Osteocyte (in vitro differentiated cells): ENCODE measurements around the gene LAD1. TPM values are rescaled to one million over a fixed set of nuclear protein-coding genes. Genes with fewer than 3 reads are reported as not detected.

Experiments used
- DNase-seq: peaks from one replicate; pipeline ENCODE4 v3.0.0; 2021; ENCODE audit warnings: mixed read lengths; ENCODE audit not compliant: unreplicated experiment; ENCODE audit errors: extremely low spot score
- H3K27ac Mint-ChIP-seq: one replicate; pipeline ENCODE4 v1.8.0; 2021; ENCODE audit warnings: mild to moderate bottlenecking, mixed read lengths; ENCODE audit not compliant: unreplicated experiment
- H3K27me3 Mint-ChIP-seq: one replicate; pipeline ENCODE4 v1.8.0; 2021; ENCODE audit warnings: mixed read lengths; ENCODE audit not compliant: unreplicated experiment
- H3K36me3 Mint-ChIP-seq: one replicate; pipeline ENCODE4 v1.8.0; 2021; ENCODE audit warnings: mixed read lengths; ENCODE audit not compliant: unreplicated experiment
- H3K4me1 Mint-ChIP-seq: one replicate; pipeline ENCODE4 v1.8.0; 2021; ENCODE audit warnings: mixed read lengths; ENCODE audit not compliant: unreplicated experiment
- H3K4me3 Mint-ChIP-seq: one replicate; pipeline ENCODE4 v1.8.0; 2021; ENCODE audit warnings: mild to moderate bottlenecking, moderate library complexity, mixed read lengths; ENCODE audit not compliant: unreplicated experiment
- H3K9me3 Mint-ChIP-seq: one replicate; pipeline ENCODE4 v1.8.0; 2021; ENCODE audit warnings: mixed read lengths; ENCODE audit not compliant: unreplicated experiment
- CTCF ChIP-seq: fragments of 200-600 bp; sonication (generic); IDR thresholded peaks from 2 replicates; pipeline ENCODE4 v1.5.0; 2021; ENCODE audit warnings: antibody characterized with exemption, mild to moderate bottlenecking, moderate library complexity
- total RNA-seq: library from RNA; stranded (reverse); gene quantifications from 2 replicates; pipeline ENCODE4 v1.2.1, GENCODE V29; 2021

The LAD1 gene
- total RNA-seq, 1 donor from 2014 or later = 0.16 TPM

GRCh38 chr1:201374364-201374763, 24.8 kb downstream of the LAD1 start:
- TF ChIP-seq CTCF = no peak
- H3K9me3 Mint-ChIP-seq = no peaks in the 10 kb centered on the region

GRCh38 chr1:201371792-201372191, 27.3 kb downstream of the LAD1 start:
- Mint-ChIP-seq H3K27ac (no peak overlapping the region), H3K36me3 (peaks cover 2% of the 10 kb centered on the region), H3K9me3 (no peaks in the 10 kb centered on the region), H3K4me1 (peaks cover 12% of the 10 kb centered on the region), H3K4me3 (no peak overlapping the region), H3K27me3 (peaks cover 67% of the 10 kb centered on the region)
- TF ChIP-seq CTCF = no peak
- DNase-seq = no peak

More at GRCh38 chr1:201374364-201374763, 24.8 kb downstream of the LAD1 start:
- Mint-ChIP-seq H3K27me3 (peaks cover 47% of the 10 kb centered on the region), H3K36me3 (no peaks in the 10 kb centered on the region), H3K27ac (no peak overlapping the region), H3K4me1 (peaks cover 18% of the 10 kb centered on the region), H3K4me3 (no peak overlapping the region)
- no peak for DNase-seq

- no peak for TF ChIP-seq CTCF
- peaks cover 6% of the 10 kb centered on the region for H3K4me1 Mint-ChIP-seq
- no peak overlapping the region for H3K4me3 Mint-ChIP-seq
- H3K27me3 Mint-ChIP-seq = peaks cover 69% of the 10 kb centered on the region
- no peaks in the 10 kb centered on the region for H3K9me3 Mint-ChIP-seq
- H3K27ac Mint-ChIP-seq = no peak overlapping the region
- no peak for DNase-seq
- H3K36me3 Mint-ChIP-seq = peaks cover 2% of the 10 kb centered on the region
Observed at GRCh38 chr1:201371276-201371675, 27.8 kb downstream of the LAD1 start.

- no peak overlapping the region for H3K4me3 Mint-ChIP-seq
- H3K27me3 Mint-ChIP-seq = peaks cover 69% of the 10 kb centered on the region
- no peaks in the 10 kb centered on the region for H3K4me1 Mint-ChIP-seq
- H3K36me3 Mint-ChIP-seq = peaks cover 2% of the 10 kb centered on the region
- no peak overlapping the region for H3K27ac Mint-ChIP-seq
- H3K9me3 Mint-ChIP-seq = no peaks in the 10 kb centered on the region
- TF ChIP-seq CTCF = no peak
- no peak for DNase-seq
Observed at GRCh38 chr1:201370500-201370899, 28.6 kb downstream of the LAD1 start.

- H3K36me3 Mint-ChIP-seq = peaks cover 2% of the 10 kb centered on the region
Observed at GRCh38 chr1:201369209-201369608, 29.9 kb downstream of the LAD1 start.

More at GRCh38 chr1:201369209-201369608, 29.9 kb downstream of the LAD1 start:
- Mint-ChIP-seq H3K4me1 (no peaks in the 10 kb centered on the region), H3K27me3 (peaks cover 59% of the 10 kb centered on the region), H3K9me3 (no peaks in the 10 kb centered on the region), H3K4me3 (no peak overlapping the region), H3K27ac (no peak overlapping the region)
- TF ChIP-seq CTCF = no peak
- DNase-seq = no peak
